Adrenal gland (tissue), 5 donors: ENCODE measurements around the gene EXOC3L2.

Source experiments
- POLR2A ChIP-seq, 2 donors: fragments of 450-650 bp; IDR thresholded peaks; one replicate each; pipeline ENCODE4 v1.6.1; 2017; ENCODE audit warnings: antibody characterized with exemption in 2 of 2, mild to moderate bottlenecking in 2 of 2, moderate library complexity in 1 of 2
- TF ChIP-seq, protein P1 (sequence below), 6 experiments: fragments of 450-650 bp in 4 of 6; fragments of 200-600 bp in 2 of 6; sonication (generic) in 1 of 6; IDR thresholded peaks; 1 replicate in 5 of 6; 2 replicates in 1 of 6; pipeline versions ENCODE4 v1.5.1 to v1.8.0; 2016 to 2021; ENCODE audit warnings: antibody characterized with exemption in 6 of 6, mild to moderate bottlenecking in 2 of 6, moderate library complexity in 1 of 6
- donor health status: DM: no; HTN: no; CAD: no.

DNA sequence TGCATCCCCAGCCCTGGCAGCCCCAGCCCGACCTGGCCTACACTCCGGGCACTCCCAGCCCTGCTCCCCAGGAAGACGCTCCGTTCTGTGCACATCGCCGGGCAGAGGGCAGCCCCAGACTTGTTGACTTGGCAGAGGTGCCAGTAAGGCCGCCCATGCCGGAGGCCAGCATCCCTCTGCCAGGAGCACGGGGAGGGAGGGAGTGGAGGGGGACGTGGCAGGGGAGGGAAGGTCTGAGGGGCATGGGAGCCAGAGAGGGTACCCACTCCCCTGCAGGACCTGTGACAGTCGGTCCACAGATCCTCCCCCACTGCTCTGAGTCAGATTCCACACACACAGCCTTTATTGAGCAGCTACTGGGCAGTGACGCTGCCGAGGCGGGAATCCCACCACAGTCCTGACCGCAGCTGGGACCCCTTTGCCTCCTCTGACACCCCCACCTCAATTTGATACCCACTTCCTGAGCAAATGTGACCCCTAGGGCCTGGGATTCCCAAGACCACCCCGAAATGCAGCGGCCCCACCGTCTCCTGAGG lies 82.5 kb downstream of the EXOC3L2 start:
- TF ChIP-seq POLR2A (IDR thresholded peaks at IDR 0.05): no peak
- TF ChIP-seq, protein P1, sequence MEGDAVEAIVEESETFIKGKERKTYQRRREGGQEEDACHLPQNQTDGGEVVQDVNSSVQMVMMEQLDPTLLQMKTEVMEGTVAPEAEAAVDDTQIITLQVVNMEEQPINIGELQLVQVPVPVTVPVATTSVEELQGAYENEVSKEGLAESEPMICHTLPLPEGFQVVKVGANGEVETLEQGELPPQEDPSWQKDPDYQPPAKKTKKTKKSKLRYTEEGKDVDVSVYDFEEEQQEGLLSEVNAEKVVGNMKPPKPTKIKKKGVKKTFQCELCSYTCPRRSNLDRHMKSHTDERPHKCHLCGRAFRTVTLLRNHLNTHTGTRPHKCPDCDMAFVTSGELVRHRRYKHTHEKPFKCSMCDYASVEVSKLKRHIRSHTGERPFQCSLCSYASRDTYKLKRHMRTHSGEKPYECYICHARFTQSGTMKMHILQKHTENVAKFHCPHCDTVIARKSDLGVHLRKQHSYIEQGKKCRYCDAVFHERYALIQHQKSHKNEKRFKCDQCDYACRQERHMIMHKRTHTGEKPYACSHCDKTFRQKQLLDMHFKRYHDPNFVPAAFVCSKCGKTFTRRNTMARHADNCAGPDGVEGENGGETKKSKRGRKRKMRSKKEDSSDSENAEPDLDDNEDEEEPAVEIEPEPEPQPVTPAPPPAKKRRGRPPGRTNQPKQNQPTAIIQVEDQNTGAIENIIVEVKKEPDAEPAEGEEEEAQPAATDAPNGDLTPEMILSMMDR (IDR thresholded peaks at IDR 0.05): no peak
